Retina (tissue), 1 donor: ENCODE data around the gene SLC2A4.
A peak's percentile ranks its signal among the peaks of the same experiment; 100 is the strongest.

Experiments used
- DNase-seq: peaks from one replicate; pipeline ENCODE4 v3.0.0-alpha.2; 2016

SLC2A4 gene

DNA sequence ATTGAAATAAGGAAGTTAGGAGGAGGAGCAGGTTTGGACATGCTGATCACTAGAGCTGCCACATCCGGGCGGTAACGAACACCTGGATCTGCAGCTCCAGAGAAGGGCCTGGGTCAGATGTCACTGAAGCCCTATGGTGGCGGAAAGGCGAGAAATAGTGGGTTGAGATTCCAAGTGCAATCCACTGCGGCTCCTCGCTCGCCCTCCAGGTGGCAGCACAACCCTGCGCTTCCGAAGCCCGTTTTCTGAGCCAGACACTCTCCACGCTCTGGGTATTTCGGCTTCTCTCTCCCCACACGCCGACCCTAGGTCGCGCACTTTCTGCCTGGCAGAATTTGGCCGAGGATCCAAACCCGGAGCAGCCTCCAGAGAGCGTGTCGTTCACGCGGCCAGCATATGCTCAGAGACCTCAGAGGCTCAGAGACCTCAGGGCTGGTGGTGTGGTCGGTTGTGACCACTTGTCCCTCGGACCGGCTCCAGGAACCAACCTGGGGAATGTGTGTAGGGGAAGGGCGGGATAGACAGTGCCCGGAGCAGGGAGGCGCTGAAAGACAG lies 922 bp upstream of the SLC2A4 start:
- peak; percentile 90 for DNase-seq

DNA sequence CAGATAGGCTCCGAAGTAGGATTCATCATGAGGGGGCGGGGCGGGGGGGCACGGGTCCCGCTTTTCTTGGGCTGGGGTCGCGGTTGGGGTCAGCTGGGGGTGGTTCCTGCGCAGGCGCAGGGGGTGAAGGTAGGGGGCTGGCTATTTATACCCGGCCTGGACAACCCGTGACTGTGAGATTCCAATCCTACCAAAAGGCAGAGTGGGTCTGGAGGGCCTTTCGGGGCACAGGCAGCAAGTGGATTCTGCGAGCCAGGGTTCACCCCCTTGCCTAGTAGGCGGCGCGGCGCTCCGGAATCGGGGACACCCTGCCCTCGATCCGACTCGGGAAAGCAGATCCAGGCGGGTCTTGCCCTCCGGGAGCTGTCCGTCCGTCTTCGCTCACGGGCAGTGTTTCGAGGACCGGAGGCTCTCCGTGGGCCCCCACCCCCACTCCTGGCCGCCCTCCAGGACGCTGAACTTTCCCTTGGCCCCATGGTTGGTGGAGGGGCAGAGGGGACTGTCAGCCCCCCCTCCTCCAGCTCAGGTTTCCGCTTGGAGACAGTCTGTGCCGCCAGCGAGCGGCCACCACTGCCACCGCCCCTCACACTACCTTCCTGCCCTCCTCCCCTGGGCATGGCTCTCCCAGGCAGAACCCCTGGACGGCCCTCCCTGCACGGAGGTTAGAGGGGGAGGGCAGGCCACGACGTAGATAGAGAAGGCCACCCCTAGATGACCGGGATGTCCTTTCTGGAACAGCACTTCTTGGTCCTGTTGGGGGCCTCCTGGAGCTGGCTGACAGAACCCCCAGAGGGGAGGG lies 634 bp downstream of the SLC2A4 start:
- peak; percentile 50 for DNase-seq

DNA sequence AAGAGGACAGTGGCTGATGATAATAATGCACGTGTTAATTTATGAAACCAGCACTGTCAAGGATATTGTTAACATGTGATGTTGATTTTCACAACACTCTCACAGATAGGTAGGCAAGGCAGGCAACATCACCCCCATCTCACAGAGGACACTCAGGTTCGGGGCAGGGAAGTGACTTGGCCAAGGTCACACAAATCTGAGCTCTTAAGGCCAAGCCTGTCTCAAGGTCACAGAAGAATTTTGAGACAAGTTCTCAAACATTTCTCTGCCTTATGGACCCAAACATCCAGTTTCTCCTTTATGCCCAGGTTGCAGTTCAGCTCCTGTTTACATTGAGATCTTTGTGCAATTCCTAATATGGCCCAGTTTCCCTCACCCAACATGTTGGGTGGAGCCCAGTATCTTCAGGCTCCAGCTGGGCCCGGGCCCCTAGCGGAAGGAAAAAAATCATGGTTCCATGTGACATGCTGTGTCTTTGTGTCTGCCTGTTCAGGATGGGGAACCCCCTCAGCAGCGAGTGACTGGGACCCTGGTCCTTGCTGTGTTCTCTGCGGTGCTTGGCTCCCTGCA lies 1.3 kb downstream of the SLC2A4 start:
- DNase-seq = no peak

DNA sequence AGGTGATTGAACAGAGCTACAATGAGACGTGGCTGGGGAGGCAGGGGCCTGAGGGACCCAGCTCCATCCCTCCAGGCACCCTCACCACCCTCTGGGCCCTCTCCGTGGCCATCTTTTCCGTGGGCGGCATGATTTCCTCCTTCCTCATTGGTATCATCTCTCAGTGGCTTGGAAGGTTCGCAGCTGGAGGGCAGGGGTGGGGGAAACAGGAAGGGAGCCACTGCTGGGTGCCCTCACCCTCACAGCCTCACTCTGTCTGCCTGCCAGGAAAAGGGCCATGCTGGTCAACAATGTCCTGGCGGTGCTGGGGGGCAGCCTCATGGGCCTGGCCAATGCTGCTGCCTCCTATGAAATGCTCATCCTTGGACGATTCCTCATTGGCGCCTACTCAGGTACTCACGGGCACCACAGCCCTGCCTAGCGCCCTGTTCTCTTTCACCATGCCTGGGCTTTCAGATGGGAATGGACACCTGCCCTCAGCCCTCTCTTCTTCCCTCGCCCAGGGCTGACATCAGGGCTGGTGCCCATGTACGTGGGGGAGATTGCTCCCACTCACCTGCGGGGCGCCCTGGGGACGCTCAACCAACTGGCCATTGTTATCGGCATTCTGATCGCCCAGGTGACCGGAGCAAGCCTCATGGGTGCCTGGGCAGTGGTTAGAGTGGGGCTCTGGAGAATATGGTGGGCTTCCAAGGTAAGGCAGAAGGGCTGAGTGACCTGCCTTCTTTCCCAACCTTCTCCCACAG lies 2.1 kb downstream of the SLC2A4 start:
- DNase-seq = no peak

DNA sequence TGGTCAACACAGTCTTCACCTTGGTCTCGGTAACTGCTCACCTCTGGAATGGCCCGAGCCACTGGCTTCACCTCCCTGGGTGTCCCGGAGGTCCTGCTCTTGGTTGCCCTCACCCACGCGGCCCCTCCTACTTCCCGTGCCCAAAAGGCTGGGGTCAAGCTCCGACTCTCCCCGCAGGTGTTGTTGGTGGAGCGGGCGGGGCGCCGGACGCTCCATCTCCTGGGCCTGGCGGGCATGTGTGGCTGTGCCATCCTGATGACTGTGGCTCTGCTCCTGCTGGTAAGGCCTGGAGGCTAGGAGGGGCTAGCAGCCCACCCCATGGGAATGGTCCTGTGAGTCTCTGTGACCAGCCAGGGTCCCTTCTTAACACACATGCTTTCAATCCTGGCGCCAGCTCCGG lies 3.4 kb downstream of the SLC2A4 start:
- DNase-seq = no peak

DNA sequence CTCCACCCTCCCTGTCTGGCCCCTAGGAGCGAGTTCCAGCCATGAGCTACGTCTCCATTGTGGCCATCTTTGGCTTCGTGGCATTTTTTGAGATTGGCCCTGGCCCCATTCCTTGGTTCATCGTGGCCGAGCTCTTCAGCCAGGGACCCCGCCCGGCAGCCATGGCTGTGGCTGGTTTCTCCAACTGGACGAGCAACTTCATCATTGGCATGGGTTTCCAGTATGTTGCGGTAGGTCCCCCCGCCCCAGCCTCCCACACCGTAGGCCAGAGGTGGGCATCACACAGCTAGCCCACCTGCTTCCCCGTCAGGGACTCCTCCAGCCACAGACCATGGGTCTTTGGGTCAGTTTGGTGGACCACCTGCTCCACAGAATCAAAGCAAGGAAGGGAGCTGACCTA lies 4.2 kb downstream of the SLC2A4 start:
- DNase-seq = no peak

DNA sequence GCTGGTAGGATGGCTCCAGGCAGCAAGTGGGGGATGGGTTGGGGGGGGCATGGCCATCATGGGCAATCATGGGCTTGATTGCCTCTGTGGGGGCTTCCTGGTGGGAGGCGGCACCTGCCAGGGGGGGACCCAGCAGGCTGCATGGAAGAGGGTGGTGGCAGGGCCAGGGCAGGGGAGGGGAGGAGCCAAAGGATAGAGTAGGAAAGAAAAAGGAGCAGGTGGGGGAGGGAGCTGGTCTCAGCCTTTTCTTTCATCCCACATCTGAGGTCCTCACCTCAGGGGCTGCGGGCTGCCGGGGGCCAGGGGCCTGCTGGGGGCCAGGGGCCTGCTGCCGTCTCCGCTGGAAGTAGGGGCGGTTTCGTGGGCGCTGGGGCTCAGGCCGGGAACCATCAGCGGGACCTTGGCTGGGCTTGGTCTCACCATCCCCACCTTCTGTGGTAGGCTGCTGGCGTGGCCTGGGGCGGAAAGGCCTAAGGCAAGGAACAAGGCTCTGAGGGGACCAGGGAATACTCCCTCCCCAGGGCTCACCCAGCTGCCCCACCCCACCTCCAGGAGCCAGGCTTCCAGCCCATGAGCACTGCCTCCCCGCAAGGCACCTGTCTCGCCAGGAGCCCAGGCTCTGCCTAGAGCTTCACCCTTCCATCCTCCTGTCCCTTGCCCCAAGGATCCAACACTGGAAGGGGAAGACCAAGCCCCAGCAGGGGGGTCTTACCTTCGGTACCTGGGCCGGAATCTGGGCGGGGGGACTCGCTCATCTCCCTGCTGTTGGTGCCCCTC lies 7.9 kb downstream of the SLC2A4 start:
- DNase-seq = no peak

DNA sequence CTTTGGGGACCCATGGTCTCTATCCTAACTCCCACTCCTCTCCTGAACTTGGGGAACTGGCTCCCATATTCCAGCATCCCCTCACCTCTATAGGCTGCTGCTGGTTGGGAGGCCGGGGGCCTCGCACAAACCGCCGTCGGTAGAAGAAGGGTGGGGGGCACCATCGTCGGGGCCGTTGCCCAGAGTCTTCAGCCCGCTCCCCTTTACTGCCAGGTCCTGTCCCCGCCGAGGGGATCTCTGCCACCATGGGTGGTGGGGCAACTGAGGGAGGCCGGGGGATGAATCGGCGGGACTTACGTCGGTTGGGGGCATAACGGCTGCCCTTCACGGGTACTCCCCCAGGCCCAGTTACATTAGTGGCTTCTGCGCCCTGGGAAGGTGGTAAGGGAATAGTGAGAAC lies 8.6 kb downstream of the SLC2A4 start:
- no peak for DNase-seq

DNA sequence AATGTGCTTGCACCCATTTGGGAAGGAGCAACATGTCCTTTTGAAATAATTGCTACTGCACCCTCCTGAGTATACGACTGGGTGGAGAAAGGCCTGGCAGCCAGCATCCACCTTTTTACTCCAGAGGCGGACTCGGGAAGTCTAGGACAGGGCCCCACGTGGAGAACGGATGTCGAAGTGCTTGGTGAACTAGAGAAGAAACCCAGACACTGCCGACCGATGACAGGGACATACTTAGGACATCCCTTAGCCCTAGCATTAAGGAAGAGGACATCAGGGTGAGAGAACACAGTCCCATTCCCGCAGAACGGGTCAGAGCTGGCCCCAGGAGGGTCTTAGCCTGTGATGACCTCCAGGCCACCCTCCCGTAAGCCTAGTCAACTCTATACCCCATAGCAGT lies 9.2 kb downstream of the SLC2A4 start:
- DNase-seq = no peak

DNA sequence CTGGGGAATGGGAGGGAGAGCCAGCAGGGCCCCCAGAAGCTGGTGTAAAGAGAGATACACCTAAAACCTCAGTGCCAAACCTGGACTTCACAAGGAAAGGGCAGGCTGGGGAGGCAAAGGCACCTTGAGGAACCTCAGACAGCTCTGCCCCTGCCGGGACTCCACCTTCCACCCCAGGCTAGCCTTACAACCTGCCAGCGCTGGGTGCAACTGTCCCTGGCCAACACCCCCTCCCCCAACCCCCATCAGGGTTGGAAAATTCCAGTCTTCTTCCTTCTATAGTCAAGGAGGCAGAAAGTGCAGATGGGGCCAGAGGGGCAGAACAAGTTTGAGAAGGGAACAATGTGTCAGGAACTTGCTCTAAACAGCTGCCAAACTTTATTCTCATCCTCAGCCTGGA lies 10.7 kb downstream of the SLC2A4 start:
- no peak for DNase-seq

DNA sequence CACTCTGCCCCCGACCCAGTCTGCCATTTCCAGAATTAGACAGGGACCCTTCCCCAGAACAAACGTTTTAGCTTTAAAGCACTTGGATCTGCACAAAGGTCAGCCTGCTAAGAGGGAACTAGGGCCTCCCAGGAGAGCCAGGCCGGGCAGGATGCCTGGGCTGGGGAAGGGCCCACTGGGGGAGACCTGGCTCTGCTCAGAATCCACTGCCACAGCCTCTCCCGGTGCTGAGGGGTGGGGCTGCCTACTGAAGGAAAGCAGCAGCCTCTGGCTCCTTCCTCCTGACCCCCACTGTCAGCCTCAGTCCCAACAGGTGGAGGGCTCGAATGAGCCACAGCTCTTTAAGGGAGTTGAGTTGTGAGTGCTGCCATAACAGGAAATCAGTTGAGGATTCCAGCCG lies 11.2 kb downstream of the SLC2A4 start:
- DNase-seq = no peak

DNA sequence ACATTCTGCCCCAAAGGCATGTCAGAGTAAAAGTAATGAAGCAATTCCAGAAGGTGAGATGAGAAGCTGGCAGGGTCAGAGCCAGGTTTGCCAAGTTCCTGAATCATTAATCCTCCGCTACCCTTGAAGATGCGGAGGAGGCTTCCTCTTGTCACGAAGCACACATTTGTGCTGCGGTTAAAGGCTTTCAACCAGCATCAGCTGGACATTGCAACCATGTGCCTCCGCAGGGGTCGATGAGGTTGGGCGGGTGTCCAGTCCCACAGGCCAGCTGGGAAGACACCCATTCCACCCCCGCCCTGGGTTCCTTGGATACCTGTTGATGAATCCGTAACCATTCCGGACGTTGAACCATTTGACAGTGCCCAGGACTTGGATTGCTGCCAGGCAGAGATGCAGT lies 11.6 kb downstream of the SLC2A4 start:
- no peak for DNase-seq

DNA sequence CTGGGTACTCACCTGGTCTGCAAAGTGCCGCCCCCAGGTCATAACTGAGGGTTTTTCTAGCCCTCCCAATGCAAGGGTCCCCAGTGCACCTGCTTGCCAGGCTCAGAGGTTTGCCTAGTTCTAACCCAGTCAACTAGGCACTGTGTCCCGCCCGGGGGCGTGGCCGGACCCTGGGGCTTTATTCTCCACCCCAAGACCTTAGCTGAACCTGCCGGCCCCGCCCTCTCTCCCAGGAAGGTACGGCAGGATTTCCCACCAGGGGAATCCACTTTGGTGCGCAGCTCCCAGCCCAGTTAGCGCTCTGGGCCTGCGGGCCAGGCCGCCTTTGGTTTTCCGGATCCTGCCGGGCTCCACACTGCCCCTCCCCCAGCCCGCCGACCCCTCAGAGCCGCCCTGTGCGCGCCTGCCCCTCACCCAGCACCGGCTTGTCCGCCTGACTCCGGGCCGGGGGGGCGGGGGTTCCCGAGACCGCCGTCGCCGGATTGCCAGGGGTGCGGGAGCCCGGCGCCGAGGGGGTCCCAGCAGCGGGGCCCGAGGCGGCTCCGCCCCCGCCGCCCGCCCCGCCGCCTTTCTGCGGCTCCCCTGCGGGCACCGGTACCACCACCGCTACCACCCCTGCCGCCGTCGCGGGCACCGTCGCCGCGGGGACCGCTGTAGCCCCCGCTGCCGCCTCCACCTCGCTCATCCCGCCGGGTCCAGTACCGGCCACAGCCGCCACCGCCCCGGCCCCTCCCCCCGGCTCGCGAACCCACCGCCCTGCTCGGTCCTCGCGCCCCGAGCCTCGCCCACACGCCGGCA lies 12.5 kb downstream of the SLC2A4 start:
- DNase-seq = peak; percentile 21

DNA sequence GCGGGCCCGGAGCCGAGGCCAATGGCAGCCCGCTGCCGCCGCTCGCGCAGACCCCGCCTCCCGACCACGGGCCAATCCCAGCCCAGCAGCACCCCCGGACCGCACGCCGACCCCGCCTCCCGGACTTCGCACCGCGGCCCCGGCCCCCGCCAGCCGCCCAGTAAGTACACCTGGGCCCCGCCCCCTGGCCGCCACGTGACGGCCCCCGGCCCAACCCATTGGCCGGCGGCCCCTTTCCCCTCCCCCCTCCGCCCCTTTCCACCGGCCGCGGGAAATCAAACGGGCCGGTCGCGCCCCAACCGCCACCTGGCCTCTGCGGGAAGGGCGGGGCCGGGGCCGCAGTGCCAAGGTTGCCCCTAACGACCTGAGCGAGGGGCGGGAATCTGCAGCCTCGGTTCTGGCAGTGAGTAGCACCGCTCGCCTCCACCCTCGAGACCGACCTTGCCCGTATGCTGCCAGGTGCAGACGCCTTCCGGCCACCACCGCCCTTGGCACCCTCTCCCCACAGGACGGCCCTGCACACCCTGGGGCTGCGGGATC lies 13.2 kb downstream of the SLC2A4 start, which contains the start of gene YBX2:
TSS of gene YBX2 (minus strand) at position 26 of the 540 bp plus-strand sequence. CDS start 139 bp downstream, outside the sequence.
- peak; percentile 46 for DNase-seq

DNA sequence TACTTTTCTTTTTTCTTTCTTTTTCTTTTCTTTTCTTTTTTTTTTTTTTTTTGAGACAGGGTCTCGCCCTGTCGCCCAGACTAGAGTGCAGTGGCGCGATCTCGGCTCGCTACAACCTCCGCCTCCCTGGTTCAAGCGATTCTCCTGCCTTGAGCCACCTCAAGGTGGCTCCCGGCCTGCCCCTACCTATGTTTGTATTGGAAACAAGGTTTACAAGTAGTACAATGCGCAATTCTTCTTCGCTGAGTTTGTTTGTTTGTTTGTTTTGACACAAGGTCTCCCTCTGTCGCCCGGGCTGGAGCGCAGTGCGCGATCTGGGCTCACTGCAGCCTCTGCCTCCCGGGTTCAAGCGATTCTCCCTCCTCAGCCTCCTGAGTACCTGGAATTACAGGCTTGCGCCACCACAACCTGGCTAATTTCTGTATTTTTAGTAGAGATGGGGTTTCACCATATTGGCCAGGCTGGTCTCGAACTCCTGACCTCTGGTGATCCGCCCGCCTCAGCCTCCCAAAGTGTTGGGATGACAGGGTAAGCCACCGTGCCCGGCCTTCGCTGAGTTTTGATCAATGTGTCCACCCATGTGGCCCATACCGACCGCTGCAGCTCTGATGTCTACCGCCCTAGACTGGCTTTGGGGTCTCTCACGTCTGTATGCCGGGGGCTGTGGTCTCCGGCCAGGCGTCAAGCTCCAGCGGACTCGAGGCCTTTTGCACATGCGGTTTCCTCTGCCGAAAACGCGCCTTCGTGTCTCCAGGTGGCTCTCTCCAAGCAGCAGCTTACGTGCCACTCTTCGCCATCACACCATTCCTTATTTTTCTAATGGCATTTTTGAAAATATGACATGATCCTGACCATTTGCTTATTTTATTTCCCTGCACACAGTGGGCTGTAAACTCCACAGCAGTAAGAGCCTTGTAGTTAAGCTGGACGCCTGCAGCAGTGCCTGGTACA lies 14.0 kb downstream of the SLC2A4 start:
- peak; percentile 21 for DNase-seq

DNA sequence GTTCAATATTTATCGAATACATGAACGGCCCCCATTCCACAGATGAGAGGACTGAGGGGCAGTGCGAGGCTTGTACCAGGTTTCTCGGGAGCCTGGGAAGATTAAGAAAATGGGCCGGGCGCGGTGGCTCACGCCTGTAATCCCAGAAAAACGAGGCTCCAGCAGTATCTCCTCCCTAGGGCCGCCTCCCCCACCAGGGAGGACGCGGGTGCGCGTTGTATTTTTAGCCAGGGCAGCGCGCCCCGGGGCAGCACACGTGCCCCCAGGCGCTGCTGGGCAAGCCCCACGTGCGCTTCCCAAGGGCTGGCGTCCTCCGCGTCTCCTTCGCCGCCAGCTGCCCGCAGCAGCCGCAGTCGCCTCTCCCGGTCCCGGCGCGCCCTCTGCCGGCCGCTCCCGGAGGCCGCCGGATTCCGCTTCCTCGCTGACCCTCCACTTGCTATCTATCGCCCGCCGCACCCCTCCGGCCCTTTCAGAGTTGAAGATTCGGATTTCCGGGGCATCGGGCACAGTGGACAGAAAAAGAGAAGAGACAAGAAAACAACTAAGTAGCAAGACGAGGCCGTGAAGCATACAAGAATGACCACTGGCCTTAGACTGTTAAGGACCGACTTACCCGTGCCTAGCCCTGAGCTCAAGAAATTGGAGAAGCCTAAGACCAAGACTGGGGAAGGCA lies 14.8 kb downstream of the SLC2A4 start:
- peak; percentile 97 for DNase-seq

DNA sequence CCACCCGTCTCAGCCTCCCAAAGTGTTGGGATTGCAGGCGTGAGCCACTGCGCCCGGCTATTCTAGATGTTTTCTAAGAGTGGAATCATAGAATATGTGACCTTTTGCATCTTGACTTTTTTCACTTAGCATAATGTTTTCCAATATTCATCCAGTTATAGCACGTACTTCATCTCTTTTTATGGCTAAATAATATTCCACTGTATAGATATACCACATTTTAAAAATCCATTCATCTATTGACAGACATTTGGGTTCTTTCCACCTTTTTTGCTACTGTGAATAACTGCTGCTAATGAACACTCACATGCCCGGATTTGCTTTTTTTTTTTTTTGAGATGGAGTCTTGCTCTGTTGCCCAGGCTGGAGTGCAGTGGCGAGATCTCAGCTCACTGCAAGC lies 22.7 kb downstream of the SLC2A4 start:
- no peak for DNase-seq

DNA sequence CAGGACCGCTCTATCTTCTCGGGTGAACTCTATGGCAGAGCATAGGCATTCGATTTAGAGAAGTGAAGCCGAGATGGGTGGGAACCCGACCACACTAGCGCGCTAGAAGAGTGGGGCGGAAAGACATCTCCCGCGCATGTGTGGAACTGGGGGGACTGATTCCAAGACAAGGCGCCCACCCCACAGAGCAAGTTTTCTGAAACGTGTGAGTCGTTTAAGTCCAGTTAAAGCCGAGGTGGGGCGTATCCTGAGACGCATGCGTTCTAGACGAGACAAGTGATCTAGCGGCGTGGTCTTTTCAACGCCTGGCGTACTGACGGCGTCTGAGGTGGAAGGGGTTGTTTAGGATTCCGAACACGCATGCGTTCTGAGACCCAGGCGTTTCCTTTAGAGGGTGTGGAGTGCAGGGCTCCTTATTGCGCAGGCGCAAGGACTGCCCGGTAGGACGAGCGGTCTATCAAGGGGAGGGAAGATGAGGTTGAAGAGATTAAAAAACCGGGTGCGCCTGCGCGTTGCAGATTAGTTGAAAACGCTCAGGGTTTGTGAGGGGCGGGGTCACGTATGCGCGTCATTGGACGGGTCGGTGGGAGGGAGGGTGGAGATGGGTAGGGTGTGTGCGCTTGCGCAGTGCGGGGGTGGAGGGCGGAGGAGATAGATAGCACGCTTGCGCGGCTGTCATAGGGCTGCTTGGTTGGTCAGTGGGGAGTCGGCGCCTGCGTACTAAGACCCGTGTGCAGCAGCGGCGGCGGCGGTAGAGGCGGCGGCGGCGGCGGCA lies 25.6 kb downstream of the SLC2A4 start, which contains the start of gene EIF5A:
TSS of gene EIF5A (plus strand) at position 718 of the 775 bp plus-strand sequence. CDS start 2,008 bp downstream, outside the sequence.
- DNase-seq = peak; percentile 96
